DOHH2 (cell line): Measurements from ENCODE around the gene CELF5.

ENCODE experiments used
- EZH2phosphoT487 ChIP-seq: fragments of 200-600 bp; sonication (generic); IDR thresholded peaks from 2 replicates; pipeline ENCODE4 v1.6.1; 2017; ENCODE audit warnings: borderline replicate concordance, mild to moderate bottlenecking, antibody characterized with exemption, low read length, moderate library complexity, mixed read lengths
- TF ChIP-seq, protein P1 (sequence below): fragments of 200-600 bp; sonication (generic); IDR thresholded peaks from one replicate; pipeline ENCODE4 v1.5.1; 2014; ENCODE audit warnings: antibody characterized with exemption, mild to moderate bottlenecking, low read depth, low read length; ENCODE audit not compliant: poor library complexity, severe bottlenecking

DNA sequence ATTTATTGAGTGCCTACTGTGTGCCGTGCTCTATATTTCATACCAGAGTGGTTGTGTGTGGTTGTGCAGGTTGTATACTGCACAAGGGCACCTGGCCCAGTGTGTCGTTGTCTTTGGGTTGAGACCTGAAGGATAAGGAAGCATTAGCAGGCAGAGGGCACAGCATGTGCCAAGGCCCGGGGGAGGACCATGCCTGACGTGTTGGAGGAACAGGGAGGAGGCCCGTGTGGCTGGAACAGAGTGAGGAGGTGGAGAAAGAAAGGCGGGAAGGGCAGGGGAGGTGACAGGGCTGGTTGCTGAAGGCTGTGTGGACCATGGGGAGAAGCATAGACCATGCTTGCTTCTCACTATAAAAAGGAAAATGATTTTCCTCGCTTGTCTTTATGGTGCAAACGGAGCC lies 26.8 kb downstream of the CELF5 start:
- TF ChIP-seq, protein P1, sequence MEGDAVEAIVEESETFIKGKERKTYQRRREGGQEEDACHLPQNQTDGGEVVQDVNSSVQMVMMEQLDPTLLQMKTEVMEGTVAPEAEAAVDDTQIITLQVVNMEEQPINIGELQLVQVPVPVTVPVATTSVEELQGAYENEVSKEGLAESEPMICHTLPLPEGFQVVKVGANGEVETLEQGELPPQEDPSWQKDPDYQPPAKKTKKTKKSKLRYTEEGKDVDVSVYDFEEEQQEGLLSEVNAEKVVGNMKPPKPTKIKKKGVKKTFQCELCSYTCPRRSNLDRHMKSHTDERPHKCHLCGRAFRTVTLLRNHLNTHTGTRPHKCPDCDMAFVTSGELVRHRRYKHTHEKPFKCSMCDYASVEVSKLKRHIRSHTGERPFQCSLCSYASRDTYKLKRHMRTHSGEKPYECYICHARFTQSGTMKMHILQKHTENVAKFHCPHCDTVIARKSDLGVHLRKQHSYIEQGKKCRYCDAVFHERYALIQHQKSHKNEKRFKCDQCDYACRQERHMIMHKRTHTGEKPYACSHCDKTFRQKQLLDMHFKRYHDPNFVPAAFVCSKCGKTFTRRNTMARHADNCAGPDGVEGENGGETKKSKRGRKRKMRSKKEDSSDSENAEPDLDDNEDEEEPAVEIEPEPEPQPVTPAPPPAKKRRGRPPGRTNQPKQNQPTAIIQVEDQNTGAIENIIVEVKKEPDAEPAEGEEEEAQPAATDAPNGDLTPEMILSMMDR, result no peak
- TF ChIP-seq EZH2phosphoT487, result no peak
